Measurements from ENCODE around the gene HOXD9.

DNA sequence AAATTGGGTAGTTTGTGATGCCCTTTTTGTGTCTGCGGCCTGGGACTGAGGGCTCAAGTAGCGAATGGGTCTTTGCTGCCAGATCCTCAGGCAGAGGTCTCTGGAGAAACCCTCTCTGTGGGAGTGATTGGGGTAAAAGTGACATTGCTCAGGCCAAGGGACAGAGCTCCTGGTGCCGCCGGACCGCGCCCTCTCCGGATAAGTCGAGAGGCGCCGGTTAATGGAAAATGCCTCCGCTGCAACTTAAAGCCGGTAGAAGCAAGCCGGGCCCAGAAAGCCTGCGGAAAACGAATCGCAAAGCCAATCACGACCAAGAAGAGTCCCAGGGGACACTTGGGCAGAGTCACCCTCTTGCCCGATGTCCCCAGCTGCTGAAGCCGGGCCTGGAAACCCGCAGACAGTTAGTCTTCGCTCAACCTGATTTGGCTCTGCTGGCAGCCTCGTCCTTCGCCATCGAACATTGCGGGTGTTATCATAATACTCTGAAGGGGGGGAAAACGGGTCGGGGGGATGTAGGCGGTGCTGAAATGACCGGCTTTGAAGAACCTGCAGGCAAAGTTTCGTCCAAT lies 23.3 kb upstream of the HOXD9 start:
- TF ChIP-seq, protein P1, sequence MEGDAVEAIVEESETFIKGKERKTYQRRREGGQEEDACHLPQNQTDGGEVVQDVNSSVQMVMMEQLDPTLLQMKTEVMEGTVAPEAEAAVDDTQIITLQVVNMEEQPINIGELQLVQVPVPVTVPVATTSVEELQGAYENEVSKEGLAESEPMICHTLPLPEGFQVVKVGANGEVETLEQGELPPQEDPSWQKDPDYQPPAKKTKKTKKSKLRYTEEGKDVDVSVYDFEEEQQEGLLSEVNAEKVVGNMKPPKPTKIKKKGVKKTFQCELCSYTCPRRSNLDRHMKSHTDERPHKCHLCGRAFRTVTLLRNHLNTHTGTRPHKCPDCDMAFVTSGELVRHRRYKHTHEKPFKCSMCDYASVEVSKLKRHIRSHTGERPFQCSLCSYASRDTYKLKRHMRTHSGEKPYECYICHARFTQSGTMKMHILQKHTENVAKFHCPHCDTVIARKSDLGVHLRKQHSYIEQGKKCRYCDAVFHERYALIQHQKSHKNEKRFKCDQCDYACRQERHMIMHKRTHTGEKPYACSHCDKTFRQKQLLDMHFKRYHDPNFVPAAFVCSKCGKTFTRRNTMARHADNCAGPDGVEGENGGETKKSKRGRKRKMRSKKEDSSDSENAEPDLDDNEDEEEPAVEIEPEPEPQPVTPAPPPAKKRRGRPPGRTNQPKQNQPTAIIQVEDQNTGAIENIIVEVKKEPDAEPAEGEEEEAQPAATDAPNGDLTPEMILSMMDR (IDR thresholded peaks at IDR 0.05): no peak
- no peak for TF ChIP-seq POLR2A (IDR thresholded peaks at IDR 0.05)

All from body of pancreas (tissue), 4 donors.